Cardiac atrium fibroblast (primary cell): Measurements from ENCODE around the gene RGMB. TPM values are rescaled to one million over a fixed set of nuclear protein-coding genes. Genes with fewer than 3 reads are reported as not detected.

Experiments used
- total RNA-seq: library from RNA; depleted of rRNA; stranded (reverse); fragments of >200 nt; gene quantifications from 2 replicates; pipeline ENCODE4 v1.2.3, GENCODE V29; 2015

Gene RGMB, protein sequence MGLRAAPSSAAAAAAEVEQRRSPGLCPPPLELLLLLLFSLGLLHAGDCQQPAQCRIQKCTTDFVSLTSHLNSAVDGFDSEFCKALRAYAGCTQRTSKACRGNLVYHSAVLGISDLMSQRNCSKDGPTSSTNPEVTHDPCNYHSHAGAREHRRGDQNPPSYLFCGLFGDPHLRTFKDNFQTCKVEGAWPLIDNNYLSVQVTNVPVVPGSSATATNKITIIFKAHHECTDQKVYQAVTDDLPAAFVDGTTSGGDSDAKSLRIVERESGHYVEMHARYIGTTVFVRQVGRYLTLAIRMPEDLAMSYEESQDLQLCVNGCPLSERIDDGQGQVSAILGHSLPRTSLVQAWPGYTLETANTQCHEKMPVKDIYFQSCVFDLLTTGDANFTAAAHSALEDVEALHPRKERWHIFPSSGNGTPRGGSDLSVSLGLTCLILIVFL
- total RNA-seq = 17.9 and 20.1 TPM in 2 replicates

DNA sequence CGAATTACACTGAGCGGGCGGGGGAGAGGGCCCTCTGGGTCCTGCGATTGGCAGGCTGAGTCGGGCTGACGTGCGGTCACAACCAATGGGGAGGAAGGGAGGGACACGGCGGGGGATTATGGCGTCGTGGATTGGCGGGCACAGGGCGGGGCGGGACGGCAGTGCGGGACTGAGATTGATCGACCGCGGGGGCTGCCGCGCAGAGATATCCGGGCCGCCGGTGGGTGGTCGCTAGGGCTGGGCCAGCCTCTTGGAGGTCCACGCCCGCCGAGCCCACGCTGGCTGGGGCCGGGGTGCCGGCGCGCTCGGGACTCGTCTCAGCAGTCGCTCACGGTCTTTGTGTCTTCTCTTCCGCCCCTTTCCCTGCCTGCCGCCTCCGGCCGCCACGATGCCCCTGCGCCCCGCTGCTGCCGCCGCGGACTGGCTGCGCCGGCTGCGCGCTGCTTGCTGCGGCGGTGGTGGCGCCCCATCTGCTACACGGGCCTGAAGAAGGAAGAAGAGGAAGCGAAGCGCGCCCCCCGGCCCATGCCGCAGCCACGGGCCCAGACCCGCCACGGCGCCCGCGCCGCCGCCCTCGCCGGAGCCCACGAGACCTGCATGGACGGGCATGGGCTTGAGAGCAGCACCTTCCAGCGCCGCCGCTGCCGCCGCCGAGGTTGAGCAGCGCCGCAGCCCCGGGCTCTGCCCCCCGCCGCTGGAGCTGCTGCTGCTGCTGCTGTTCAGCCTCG is at the start of gene RGMB:
TSS of gene RGMB (plus strand) at position 200 of the 728 bp plus-strand sequence. CDS start at position 608, 408 bp downstream.

Other genes with a start within 250 kb of the RGMB start
- gene CHD1, start 155.3 kb downstream of the RGMB start, total RNA-seq = 17.3 and 20.3 TPM in 2 replicates